Hematopoietic multipotent progenitor cell treated with erythropoietin and hydrocortisone succinate and interleukin-3 and kit ligand, for 6 days (in vitro differentiated cells): ENCODE results near the gene CCR2.

Experiments
- DNase-seq: peaks from one replicate; pipeline ENCODE4 v3.0.0-alpha.2; 2015

Gene CCR2

GRCh38 chr3:46406443-46406787 is 52.5 kb downstream of the CCR2 start:
- DNase-seq: no peak

DNA sequence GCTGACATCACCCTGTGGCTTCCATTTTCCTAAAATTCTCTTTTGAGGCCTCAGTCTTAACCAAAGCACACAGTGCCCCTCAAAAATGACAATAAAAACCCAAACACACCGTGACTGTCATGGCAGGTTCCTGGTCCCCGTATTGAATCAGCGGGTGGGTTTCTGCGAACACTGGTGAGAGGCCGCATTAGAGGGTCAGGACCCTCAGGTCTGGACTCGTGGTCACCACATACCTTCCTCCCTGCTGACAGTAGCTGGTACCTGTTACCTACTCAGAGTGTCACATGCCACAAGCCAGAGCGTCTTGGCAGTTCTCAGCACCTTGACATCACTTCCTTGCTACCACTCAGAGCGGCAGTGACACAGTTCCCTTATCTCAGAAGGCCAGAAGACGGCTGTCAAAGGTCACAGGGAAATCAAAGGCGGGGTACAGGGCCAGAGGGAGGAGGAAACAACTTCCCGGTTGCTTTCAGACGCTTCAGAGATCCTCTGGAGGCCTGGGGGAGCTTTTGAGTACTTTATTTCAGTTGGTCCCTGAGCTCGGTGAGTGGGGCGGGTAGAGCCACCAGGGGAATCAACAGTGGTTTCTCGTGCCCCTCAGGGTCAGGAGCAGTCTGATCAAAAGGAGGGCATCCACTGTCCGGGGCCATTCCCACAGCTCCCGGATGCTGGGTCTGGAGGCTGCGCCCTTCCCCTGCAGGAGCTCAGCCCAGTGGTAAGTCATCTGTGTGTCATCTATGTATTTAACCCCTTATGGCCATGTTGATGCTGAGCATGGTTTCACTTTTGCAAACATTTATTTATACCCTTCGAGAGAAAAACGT is 53.1 kb downstream of the CCR2 start, which contains the start of the genes CCR5AS and CCRL2:
Gene CCR5AS, minus strand, starts transcription at position 279 of the 824 bp plus-strand sequence.
Gene CCRL2, plus strand, starts transcription at position 472 of the 824 bp plus-strand sequence. CDS start 821 bp downstream, outside the sequence.
- peak; percentile 96 for DNase-seq

GRCh38 chr3:46407970-46408369 is 54.1 kb downstream of the CCR2 start:
- no peak for DNase-seq

DNA sequence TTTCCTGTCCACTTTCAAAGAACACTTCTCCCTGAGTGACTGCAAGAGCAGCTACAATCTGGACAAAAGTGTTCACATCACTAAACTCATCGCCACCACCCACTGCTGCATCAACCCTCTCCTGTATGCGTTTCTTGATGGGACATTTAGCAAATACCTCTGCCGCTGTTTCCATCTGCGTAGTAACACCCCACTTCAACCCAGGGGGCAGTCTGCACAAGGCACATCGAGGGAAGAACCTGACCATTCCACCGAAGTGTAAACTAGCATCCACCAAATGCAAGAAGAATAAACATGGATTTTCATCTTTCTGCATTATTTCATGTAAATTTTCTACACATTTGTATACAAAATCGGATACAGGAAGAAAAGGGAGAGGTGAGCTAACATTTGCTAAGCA is 54.9 kb downstream of the CCR2 start:
- no peak for DNase-seq

DNA sequence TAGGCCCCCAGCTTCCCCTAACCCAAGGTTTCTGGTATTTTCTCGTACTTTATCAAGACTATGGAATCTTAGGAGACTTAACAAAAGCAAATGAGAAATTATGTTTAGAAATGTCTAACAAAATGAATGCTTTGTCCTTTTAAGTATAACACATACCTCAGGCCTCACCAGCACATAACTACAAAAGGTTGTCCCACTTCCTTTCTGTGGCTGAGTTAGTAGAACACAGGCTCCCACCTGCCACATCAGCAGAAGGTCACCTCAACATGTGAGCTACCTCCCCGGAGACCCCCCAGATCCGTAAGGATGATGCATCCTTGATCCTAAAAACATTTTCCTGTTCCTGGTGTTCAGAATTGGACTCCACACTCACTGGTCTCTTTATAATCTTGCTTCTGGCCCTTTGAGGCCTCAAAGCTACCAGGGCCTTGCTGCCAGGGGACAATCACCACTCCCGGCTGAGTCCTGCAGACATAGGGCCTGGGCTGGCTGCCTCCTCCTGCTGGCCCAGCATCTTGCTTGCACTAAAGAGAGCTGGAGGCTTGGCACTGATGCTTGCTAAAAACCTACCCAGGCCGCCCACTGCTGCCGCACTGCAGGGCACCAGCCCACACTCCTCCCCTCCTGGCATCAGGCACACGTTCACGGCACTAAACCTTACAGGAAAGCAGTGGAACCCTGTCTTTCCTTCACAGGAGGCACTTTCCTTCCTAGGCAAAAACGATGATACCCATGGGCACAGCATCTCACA is 56.0 kb downstream of the CCR2 start:
- no peak for DNase-seq
